Mucosa of descending colon (tissue), 3 donors: ENCODE data around the gene NCAPH2. TPM values are rescaled to one million over a fixed set of nuclear protein-coding genes. Genes with fewer than 3 reads are reported as not detected.

Experiments used
- ATAC-seq: fragments of 200-7000 bp; cut with Tn5 transposase; one replicate; pipeline ENCODE4 v1.9.1; 2020; ENCODE audit warnings: mild to moderate bottlenecking, moderate library complexity
- DNase-seq, 3 donors: peaks; one replicate each; pipeline ENCODE4 v3.0.0-alpha.2; 2020
- H3K36me3 ChIP-seq: fragments of 200-600 bp; one replicate; pipeline ENCODE4 v1.8.0; 2021; ENCODE audit warnings: low read depth, mild to moderate bottlenecking
- H3K4me1 ChIP-seq: fragments of 200-600 bp; one replicate; pipeline ENCODE4 v1.8.0; 2021; ENCODE audit warnings: low read depth, mild to moderate bottlenecking
- H3K4me3 ChIP-seq: fragments of 200-600 bp; one replicate; pipeline ENCODE4 v1.8.0; 2021; ENCODE audit warnings: mild to moderate bottlenecking
- H3K9me3 ChIP-seq: fragments of 200-600 bp; one replicate; pipeline ENCODE4 v1.8.0; 2021; ENCODE audit warnings: mild to moderate bottlenecking
- intact Hi-C, 2 donors: fragments of 100-400 bp; cut with DNase I in 1 of 2; cut with micrococcal nuclease in 1 of 2; formaldehyde crosslinking; loops; one replicate each; pipeline versions ENCODE4 v1.11.0 to v1.11.1; 2022; cut with DNase I, micrococcal nuclease
- total RNA-seq, 3 donors: library from RNA; stranded (reverse); fragmentation: NEBNext Ultra II Directional in 2 of 3; extraction: Animal tissue kit (Norgen Biotek cat#: 25700) in 2 of 3; gene quantifications; one replicate each; pipeline versions ENCODE4 v1.2.1 to v1.2.4, GENCODE V29; 2021 to 2023
- TF ChIP-seq, protein P1 (sequence below): fragments of 200-600 bp; IDR thresholded peaks from one replicate; pipeline ENCODE4 v1.8.0; 2022; ENCODE audit warnings: antibody characterized with exemption, mild to moderate bottlenecking
- donor health status: DM: no; HTN: no; CAD: no; lungs with moderate emphysema.
- donor health status: DM: no; HTN: no; CAD: no.
- donor health status: DM: no; HTN: yes; CAD: no.

The NCAPH2 gene
- total RNA-seq, 3 donors from 2014 or later = 32.1 to 41.2 (median 34.0) TPM

DNA sequence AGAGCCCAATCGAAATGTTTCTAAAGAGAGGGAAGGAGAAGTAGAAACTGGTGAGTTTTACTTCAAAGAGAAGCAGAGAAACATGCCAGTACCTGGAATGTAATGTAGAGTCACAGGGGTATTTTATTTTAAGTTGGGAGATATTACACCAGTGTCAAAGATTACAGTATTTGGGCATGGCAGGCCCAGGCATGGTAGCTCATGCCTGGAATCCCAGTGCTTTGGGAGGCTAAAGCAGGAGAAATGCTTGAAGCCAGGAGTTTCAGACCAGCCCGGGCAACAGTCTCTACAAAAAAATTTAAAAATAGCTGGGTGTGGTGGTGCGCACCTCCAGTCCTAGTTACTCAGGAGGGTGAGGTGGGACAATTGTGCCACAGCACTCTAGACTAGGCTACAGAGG is 52.0 kb downstream of the NCAPH2 start:
- TF ChIP-seq, protein P1, sequence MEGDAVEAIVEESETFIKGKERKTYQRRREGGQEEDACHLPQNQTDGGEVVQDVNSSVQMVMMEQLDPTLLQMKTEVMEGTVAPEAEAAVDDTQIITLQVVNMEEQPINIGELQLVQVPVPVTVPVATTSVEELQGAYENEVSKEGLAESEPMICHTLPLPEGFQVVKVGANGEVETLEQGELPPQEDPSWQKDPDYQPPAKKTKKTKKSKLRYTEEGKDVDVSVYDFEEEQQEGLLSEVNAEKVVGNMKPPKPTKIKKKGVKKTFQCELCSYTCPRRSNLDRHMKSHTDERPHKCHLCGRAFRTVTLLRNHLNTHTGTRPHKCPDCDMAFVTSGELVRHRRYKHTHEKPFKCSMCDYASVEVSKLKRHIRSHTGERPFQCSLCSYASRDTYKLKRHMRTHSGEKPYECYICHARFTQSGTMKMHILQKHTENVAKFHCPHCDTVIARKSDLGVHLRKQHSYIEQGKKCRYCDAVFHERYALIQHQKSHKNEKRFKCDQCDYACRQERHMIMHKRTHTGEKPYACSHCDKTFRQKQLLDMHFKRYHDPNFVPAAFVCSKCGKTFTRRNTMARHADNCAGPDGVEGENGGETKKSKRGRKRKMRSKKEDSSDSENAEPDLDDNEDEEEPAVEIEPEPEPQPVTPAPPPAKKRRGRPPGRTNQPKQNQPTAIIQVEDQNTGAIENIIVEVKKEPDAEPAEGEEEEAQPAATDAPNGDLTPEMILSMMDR = no peak
- DNase-seq (no peak), ATAC-seq (no peak)
- Histone ChIP-seq H3K36me3 (no peaks in the 10 kb centered on the region), H3K9me3 (no peaks in the 10 kb centered on the region), H3K4me1 (peaks cover 7% of the 10 kb centered on the region), H3K4me3 (no peak overlapping the region)
- intact Hi-C loops = no loop called here

DNA sequence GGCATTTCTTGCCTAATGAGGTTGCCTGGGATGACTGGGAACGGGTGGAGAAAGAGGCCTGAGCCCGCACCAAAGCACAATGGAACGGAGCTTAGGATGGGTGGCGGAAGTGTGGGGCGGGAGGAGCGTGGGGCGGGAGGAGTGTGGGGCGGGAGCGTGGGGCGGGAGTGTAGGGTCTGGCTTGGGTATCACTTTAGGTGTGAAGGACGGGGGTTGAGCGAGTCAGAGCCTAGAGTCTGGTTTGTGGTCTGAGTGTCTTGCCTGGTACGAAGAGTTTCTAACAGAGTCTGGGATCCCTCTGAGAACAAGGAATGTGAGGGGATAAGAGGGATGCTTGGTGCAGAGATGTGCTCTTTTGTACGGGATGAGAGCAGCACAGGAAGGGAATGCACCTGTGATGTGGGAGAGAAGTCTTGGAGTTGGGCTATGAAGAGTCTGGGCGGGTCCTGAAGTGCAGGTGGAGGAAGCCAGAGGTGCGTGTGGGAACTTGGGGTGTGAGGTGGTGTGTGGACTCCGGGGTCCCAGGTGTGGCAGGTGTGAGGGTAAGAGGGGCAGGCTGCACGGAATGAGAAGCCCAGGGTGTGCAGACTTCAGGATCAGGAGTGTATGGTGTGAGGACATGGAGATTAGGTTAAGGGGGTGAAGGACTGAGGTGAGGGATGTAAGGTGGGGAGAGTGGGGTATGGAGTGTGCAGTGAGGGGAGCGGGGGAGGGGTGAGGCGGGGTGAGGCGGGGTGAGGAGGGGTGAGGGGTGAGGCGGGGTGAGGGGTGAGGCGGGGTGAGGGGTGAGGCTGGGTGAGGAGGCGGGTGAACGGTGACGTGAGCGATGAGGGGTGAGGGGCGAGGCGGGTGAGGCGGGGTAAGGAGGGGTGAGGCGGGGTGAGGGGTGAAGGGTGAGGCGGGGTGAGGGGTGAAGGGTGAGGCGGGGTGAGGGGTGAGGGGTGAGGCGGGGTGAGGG is 53.7 kb downstream of the NCAPH2 start:
- H3K9me3 ChIP-seq = no peaks in the 10 kb centered on the region
- DNase-seq = peak in 1 of 3 donors; percentile 69
- H3K4me1 ChIP-seq = peaks cover 7% of the 10 kb centered on the region
- intact Hi-C loops = no loop called here
- H3K4me3 ChIP-seq = no peak overlapping the region
- ATAC-seq = no peak
- TF ChIP-seq, protein P1 = no peak
- no peaks in the 10 kb centered on the region for H3K36me3 ChIP-seq

DNA sequence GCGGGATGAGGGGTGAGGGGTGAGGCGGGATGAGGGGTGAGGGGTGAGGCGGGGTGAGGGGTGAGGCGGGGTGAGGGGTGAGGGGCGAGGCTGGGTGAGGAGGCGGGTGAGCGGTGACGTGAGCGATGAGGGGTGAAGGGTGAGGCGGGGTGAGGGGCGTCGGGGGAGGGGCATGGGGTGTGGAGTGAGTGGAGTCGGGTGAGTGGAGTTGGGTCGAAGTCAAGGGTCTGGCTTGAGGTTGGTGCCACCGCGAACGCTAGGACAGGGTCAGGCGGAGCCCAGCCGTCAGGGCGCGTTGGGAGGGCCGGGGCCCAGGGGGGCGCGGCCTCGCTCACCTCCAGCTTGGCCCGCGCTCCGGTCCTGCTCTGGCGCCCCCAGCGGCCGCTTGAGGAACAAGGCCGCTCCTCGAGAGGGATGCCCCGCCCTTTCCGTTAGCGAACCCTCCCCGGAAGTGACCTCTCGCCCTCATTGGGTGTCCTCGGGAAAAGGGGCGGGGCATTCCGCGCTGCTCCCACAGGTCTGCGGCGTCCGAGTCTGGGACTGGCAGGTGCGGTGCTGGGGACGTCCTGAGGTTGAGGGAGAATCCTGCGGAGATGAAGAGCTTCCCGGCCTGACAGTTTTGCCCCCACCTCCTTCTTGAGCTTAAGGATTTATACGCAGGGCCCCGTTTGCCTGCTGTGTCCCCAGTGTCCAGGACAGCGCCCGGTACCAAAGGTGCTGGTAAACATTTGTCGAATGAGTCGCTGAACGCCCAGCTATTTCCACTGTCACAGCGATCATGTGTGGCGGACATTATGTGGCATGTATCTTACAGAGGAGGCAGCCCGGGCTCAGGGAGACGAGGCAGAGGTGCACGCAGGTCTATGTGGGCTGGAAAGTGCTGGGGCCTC is 54.7 kb downstream of the NCAPH2 start, which contains the start of gene SYCE3:
Gene SYCE3 (minus strand): TSS at position 397 of the 890 bp plus-strand sequence. CDS start 6,514 bp downstream, outside the sequence.
- TF ChIP-seq, protein P1 = peak; percentile 98
- Histone ChIP-seq H3K4me3 (peak within 1 kb of the TSS; percentile 42), H3K36me3 (no peaks in the 10 kb centered on the region), H3K4me1 (peaks cover 7% of the 10 kb centered on the region), H3K9me3 (no peaks in the 10 kb centered on the region)
- ATAC-seq = peak; percentile 96
- intact Hi-C loops = no loop called here
- DNase-seq = peak; percentile 99

DNA sequence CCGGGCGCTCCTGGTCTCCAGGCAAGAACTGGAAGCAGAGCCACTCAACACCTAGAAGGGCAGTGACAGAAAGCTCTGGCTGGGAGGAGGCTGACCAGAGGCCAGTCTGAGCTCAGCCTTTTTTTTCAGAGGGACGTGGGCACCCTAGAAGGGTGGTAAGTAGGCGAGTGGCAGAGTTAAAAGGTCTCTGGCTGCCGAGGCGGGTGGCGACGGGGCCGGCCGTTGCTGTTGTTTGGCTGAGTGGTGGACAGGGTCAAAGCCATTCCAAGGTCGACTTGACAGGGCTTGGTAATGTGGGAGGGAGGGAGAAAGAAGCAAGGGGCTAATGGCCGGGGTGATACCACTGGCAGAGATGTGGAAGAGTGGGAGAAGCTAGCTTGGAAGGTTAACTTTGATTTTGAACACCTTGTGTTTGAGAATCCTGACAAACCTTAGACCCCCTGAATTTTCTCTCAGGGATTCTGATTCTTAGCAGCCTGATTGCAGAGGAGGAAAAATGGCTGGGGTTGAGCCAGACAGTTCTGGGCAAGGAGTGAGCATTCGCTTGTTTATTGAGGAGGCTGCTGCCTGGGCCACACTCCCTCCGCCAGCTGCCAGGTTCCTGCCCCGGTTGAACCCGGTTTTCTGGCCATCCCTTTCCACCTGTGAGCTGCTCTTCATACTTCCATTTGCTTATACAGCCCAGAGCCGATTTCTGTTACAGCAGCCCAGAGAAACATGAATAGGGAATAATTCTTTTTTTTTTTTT is 55.6 kb downstream of the NCAPH2 start:
- peak; percentile 21 for ATAC-seq
- intact Hi-C loops = no loop called here
- peak in 2 of 3 donors; percentile 49 to 62 for DNase-seq

More for the DNA sequence above, 55.6 kb downstream of the NCAPH2 start:
- TF ChIP-seq, protein P1 = no peak
- Histone ChIP-seq H3K4me1 (peaks cover 12% of the 10 kb centered on the region), H3K36me3 (no peaks in the 10 kb centered on the region), H3K9me3 (no peaks in the 10 kb centered on the region), H3K4me3 (peak overlapping the region; percentile 42)
